Smooth muscle cell of the coronary artery (primary cell): Measurements from ENCODE around the gene DAB1. TPM values are rescaled to one million over a fixed set of nuclear protein-coding genes. Genes with fewer than 3 reads are reported as not detected.

ENCODE experiments used
- total RNA-seq: library from RNA; depleted of rRNA; stranded (reverse); fragments of >200 nt; gene quantifications from 2 replicates; pipeline ENCODE4 v1.2.3, GENCODE V29; 2014; ENCODE audit warnings: low replicate concordance

DAB1 gene
- total RNA-seq: 0.23 TPM in 1 of 2 replicates, not detected in the other

DNA sequence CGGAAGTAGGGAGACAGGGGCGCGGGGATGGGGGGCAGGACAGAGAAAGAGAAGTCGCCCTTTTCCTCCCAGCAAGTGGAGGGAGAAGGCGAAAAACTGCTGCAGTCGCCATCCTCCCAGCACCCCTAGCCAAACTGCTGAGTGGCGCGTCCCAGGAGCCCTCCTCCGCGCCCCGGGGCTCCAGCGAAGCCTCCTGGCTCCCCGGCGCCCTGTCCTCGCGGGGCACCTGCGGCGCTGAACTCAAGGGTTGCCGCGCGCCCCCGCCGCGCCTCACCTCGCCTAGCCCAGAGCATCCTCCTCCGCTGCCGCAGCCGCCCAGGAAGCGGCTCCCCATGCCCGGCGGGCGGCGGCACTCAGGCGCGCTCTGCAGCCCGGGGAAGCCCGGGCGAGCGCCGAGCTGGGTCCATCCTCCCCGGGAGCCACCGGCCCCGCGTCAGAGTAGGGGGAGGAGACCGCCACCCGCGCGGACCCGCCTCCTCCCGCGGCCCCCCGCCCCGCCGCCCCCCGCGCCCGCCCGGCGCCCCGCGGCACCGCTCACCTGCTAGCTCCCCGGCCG lies at the start of gene DAB1:
Gene DAB1, minus strand, starts transcription at position 405 of the 556 bp plus-strand sequence. CDS start 133,030 bp downstream, outside the sequence.

DNA sequence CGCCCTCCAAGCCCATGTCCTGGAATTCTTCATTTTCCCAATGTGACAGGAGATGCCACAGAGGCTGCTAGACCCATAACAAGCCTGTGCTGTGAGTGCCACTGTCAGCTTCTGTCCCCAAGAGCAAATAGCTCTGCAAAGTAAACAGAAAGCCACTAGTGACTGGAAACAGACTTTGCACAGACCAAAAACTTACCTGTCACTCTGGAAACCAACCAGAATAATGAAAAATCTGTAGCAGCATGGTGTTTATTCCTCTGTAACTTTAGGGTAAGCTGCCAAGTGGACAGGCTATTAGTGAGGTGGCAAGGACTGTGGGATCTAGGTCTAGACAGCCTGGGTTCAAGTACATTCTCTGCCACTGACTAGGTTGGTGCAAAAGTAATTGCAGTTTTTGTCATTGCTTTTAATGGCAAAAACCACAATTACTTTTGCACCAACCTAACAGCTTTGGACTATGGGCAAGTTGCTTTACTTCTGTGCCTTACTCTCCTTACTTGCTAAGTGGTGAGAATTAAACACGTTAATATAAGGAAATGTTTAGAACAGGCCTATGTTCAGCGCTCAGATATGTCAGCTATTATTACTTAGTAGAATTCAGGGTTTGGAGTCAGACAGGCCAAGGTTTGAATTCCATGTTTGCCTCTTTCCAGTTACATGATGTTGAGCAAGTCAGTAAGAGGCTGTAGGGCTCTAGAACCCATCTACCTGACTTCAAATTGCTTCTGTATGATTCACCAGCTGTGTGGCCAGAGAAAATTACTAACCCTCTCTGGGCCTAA lies 457.8 kb downstream of the DAB1 start, which contains the start of gene C8B:
Gene C8B, minus strand, starts transcription at position 100 of the 782 bp plus-strand sequence. Its CDS starts 67 bp downstream, at position 33.

